ENCODE data around the gene TWIST2.

Gene TWIST2

DNA sequence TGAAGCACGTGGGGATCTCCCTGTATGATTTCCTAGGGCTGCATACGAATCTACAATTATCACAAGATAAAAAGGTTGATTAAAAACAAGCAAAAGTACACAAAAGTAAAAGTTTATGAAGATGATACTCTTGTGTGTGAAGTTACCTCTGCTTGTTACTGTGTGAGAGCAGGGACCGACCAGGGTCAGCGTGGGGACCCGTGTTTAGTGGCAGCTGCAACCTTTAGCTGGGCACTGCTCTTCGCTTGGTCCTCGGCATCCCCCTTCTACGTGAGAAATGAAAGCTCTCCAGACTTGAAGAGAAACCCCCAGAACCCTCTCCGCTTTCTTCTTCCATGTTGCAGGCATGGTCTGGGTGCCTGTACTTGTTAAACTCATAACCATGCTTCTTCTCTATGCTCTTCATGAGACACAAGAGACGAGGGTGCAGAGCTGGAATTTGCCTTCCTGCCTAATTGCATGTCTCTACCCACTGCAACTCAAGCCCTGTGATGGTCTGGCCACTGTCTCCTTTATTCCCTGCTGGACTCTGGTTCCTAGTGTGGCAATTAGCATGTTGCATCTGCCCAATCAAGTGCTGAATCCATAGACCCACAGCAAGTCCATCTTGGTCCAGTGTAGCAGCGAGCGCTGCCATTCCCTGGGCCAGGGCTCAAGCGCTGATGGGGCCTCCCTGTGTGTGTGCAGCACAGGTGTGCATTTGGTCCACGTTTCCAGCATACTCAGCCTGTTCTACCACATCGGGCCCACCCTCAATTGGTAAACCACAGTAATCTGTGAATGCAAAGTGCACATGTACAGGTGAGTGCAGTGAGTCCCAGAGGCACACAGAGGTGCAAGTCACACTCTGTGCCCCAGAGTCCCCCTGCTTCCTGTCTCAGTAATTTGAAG is 88.5 kb downstream of the TWIST2 start:
- in situ Hi-C loops (cut with MboI; ENCODE audit: low sequenced_read_pairs): no loop called here

DNA sequence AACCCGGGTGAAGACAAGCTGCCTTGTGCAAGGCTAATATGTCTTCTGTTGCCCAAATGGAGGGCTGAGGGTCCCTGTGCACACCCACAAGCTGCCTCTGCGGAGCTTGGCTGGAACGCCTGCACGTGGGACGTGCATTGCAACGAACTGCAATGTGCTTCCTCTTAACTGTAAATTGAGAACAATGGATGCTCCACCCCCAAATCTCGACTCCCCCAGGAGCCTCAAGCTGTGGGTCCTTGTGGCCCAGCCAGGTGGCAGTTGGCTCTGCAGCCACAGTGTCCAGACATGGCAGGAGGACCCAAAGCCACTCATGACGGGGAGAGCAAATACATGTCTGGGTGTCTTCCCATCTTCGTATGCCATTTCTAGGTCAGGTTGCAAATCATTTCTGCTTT is 90.1 kb downstream of the TWIST2 start:
- in situ Hi-C loops (cut with MboI; ENCODE audit: low sequenced_read_pairs): no loop called here

DNA sequence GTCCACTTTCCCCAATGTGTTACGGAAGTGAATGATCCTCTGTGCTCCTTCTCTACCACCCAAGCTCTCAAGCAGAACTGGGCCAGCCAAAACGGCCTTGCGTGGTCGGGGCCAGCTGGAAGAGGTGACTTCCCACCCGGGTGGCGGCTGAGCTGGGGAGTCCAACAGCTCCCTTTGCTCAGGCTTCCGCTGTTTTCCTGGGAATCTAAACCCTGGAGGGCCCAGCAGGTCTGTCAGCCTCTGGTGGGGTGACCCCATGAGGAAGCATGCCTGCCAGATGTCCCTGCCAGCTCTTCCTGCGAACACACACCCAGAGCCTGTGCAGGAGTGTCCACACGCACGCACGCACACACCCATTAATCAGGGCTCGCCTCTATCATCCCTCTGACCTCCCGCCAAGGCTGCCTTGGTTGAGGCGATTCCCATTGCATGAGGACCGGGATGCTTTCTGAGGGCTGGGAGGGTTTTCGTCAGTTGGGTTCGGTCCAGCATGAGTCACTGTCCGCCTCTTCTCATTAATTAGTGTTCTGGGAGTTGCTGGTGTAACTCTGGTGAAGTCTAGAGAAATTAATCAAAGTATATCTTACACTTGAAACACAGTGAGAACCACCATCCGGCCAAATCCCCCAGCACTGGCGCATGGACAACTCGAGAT is 90.6 kb downstream of the TWIST2 start:
- in situ Hi-C loops (cut with MboI; ENCODE audit: low sequenced_read_pairs): no loop called here

DNA sequence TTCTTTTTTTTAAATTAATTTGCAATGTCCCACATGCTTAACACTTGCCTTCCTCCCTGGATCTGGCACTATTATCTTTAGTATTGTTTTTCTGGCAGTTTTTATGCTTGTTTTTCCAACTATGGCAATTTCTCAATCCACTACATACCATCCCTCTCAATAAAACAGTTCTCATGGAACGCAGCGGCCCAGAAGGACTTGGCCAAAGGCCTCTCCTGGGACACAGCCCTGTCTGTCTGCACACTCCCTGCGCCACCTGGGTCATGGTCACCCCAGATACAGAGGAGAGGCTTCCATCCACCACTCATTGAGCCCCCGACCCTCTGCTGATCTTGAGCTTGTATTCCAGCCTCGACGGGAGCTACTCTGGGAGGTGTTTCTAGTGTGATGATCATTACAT is 91.2 kb downstream of the TWIST2 start:
- in situ Hi-C loops (cut with MboI; ENCODE audit: low sequenced_read_pairs): no loop called here

GRCh38 chr2:238939521-238940403 is 91.9 kb downstream of the TWIST2 start:
- in situ Hi-C loops (cut with MboI; ENCODE audit: low sequenced_read_pairs): no loop called here

DNA sequence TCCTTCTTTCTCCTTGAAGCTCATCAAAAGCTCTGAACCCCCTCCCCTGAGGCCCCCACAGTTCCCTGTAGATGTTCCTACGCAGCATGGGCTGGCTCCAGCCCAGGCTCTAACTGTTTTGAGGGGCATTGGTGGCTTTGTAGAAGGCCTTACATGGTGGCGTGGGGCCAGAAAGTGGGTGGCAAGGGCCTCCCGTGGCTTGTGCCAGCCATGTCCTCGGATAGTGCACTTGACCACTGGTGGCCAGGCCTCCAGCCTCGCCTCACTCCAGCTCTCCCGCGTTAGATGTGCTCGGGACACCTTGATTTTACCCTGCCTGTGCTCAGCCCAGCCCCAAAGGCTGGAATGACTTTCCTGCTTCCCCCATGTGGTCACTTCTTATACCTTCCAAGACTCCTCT is 92.9 kb downstream of the TWIST2 start:
- in situ Hi-C loops (cut with MboI; ENCODE audit: low sequenced_read_pairs): no loop called here

DNA sequence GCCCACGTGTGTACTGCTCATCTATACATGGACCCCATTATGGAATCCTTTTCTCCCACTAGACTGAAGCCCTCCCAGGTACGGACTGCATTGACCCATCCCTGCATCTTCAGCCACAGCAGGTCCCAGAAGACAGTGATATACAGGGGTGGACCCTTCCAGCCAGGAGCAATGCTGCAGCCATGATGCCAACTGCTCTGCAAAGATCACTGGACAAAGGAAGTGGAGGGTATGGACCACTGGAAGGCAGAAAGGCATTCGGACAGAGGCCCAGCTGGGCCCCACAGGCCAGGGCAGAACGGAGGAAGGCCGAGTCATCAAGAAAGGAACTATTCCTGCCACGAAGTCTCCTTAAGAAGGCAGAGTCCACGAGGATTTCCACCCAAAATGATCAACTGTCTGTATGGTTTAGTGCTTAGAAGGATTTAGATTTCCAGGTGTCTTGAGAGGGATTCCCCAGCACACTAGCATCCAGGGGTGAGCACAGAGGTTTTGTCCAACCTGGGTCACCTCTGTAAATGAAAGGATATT is 93.4 kb downstream of the TWIST2 start:
- in situ Hi-C loops (cut with MboI; ENCODE audit: low sequenced_read_pairs): no loop called here

DNA sequence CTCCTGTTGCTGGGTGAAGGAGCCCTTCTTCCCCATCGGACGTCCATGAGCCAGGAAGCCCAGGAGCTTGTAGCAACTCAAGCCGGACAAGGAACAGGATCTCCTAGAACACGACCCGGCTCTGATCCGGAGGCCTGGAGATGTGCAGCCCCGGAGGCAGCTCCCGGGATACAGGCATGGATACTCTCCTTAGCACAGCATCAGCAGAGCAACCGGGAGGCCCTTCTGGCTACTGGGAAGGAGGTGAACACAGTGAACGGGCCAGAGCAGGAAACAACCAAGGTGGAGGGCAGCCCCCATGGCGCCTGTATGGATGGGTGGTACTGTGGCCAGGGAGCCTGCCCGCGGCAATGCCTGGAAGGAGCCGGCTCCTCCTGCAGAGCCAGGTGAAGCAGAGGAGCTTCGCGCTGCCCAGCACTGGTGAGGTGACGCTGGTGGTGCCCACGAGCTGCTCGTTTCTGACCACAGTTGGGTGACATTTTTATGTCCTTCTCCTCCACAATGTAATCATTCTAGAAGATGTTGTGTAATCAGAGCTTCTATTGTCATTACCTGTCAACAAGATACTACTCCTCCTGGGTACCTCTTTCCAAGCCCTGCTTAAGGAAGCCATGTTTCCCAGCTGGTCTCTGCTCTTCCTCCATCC is 94.3 kb downstream of the TWIST2 start:
- in situ Hi-C loops (cut with MboI; ENCODE audit: low sequenced_read_pairs): no loop called here

DNA sequence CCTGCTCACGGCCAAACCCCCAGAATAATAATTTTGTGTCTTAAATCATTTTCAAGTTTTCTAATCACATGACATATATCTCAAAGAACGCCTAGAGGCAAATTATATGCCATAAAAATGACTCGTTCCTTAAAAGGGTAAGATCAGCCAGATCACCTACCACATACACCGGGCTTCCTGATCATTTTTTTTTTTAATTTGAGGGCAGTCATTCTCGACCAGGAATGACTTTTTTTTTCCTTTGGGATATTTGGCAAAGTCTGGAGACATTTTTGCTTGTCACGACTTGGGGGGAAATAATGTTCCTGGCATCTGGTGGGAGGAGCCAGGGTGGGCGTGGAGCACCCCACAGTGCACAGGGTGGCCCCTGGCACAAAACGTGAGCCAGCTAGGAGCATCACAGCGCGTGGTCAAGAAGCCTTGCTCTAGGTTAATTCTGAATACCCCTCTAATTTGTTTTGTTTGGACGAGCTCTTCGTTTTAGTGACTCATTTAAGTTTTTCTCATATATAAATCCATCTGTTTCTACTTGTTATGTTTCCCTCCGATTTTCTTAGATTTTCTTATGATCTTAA is 94.9 kb downstream of the TWIST2 start:
- in situ Hi-C loops (cut with MboI; ENCODE audit: low sequenced_read_pairs): no loop called here

DNA sequence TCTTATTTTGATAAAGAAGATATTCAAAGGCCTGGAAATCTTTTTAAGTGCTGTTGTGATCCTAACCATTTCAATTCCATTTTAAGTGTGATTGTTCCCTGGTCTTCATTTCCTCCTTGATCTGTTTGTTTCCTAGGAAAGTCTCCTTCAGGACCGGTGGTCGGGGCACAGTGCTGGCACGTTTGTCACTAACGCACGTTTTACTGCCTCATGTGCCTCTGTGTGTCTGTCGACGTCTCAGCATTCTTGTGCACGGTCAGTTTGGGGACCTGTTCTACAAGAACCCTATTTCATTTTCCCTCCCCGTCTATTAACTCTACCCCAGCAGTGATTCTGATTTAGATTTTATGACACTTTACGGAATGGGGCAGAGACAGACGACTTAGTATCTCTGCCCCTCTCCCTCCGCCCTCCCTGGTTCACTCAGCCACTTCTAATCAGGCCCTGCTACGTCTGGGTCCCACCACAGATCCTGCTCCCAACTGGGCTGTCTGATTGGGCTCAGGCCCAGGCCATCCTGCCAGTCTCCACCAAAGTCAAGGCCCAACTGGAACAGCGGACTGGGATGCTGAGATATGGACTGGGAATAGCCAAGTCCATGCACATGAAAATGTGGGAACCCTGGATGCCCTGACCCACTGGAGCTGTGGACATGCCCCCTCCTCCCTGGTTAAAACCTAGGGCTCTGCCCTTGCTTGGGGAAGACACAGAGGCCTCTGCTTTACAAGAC is 95.6 kb downstream of the TWIST2 start:
- in situ Hi-C loops (cut with MboI; ENCODE audit: low sequenced_read_pairs): no loop called here

DNA sequence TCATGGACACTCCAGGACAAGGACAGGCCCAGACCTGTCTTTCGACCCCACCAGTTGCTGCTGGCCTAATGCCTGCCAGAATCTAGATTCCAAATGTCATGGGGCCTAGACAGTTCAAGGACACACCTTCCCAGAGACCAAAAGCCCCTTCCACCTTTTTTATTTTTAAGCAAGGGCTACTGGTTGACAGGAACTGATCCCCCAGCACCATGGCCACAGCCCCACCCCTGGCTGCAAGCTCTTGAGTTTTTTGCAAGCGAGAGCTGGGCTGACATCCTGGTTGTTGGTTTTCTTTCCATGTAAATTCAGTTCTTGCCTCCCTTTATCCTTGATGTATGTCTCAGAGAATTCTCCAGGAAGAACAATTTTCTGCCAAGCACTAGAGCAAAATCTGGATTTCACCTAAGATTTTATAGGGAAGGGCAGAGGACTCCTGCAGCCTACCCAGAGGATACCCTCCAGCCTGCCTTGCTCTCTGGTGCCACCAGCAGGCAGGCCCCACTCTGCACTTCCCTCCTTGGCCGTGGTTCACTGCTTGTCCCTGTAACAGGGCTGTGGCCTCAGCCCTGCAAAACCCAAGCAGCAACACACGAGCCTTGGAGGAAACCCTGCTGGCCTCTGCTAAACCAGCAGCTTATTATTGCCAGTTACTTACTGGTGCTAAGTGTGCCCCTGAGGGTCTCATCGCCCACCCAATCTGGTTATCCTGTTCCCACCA is 97.7 kb downstream of the TWIST2 start:
- in situ Hi-C loops (cut with MboI; ENCODE audit: low sequenced_read_pairs): no loop called here

DNA sequence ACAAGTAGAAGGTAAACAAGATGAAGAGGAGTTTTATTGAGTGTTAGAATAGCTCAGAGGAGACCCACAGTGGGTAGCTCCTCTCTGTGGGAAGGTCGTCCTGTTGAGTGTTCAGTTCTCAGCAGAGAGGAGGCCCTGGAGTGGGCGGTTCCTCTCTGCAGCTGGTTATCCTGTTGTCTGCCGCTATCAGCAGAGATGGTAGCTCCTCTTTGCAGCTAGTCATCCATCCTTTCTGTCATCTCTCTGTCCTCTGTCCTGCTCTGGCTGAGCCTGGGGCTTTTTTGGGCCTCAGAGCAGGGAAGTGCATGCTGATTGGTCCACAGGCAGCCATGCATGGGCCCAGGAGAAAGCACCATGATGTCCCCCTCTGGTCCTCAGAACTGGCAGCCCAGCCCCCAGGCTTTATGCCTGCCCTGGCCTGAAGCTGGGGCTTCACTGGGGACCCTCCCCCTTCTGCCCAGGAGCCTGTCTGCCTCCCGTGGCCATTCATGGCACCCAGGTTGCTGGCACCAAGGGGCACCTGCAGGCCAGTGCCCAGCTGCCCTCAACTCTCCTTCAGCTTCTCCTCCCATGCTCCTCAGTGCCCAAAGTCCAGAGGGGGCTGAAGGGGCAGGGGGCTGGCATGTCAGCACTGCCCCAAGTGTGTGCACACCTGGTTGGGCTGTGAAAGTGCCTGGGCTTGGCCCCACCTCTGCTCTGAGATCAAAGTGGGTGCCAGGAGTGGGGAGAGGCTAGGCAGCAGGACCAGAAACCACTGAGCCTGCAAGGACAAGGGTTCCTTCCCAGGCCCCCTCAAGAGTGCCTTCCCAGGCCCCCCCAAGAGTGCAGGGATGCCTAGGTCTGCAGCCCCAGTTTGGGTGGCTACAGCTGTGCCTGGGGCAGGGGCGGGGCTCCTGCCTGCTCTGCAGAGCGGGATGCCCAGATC is 98.7 kb downstream of the TWIST2 start:
- in situ Hi-C loops (cut with MboI; ENCODE audit: low sequenced_read_pairs): no loop called here

DNA sequence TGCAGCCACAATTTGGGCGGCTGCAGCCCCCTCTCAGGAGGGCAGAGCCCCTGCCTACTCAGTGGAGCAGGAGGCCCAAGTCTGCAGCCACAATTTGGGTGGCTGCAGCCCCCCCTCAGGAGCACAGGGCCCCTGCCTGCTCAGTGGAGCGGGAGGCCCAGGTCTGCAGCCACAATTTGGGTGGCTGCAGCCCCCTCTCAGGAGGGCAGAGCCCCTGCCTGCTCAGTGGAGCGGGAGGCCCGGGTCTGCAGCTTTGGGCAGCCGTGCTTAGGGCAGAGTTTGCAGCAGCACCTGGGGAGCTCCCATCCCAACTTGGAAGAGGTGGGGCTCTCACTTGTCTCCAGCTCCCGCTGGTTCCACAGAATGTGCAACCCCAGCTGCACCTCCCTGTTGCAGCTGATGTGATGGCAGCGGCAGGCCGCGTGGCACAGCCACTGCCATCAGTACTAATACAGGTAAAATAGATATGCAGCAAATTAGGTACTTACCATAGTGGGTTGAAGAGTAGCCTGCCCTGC is 99.4 kb downstream of the TWIST2 start:
- in situ Hi-C loops (cut with MboI; ENCODE audit: low sequenced_read_pairs): no loop called here

- in situ Hi-C loops (cut with MboI; ENCODE audit: low sequenced_read_pairs): no loop called here
These were observed 100.2 kb downstream of the TWIST2 start for GRCh38 chr2:238947920-238948710.

DNA sequence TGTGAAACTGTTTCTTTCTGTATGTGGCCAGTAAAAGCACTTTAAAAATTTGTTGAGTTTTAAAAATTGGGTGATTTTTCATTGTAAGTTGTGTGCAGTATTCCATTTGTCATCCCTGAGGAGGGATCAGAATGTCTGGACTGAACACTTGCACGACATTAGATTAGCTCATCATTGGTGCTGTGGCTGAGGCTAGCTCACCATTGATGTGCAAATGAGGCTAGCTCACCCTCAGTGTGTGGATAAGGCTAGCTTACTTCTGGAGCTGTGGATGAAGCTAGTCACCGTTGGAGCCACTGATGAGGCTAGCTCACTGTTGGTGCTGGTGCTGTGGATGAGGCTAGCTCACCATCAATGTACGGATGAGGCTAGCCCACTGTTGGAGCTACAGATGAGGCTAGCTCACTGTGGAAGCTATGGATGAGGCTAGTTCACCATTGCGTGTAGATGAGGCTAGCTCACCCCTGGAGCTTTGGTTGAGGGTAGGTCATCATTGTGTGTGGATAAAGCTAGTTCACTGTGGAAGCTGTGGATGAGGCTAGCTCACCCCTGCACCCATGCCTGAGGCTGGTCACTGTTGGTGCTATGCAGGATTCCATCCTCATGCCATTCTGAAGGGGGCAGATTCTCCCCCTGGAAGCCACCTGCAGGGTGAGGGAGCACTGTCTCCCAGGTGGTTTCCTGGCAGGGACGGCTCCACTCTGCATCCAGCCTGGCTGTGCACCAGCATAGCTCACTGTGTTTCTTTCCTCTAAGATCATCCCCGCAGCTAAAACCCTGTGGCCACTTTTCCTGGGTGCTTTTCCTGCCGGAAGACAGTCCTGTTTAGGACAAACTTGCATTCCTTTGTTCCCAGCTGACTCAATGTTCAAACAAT is 101.1 kb downstream of the TWIST2 start:
- in situ Hi-C loops (cut with MboI; ENCODE audit: low sequenced_read_pairs): no loop called here

Data from HL-60/S4 treated with phorbol 12-myristate 13-acetate at 8.2 ng/mL for 4 days and 3 days (cell line).